ENCODE measurements around the gene CCDC71.

The CCDC71 gene

GRCh38 chr3:49131040-49131439 is 35.1 kb downstream of the CCDC71 start:
- Histone ChIP-seq H3K27me3 (ENCODE audit: control insufficient read depth, insufficient read depth, low read length) (no peaks in the 10 kb centered on the region), H3K4me1 (ENCODE audit: control insufficient read depth, insufficient read depth, low read length) (peaks cover 3% of the 10 kb centered on the region), H3K27ac (ENCODE audit: low read depth, low read length) (no peak overlapping the region), H3K4me3 (ENCODE audit: low read depth, low read length) (no peak overlapping the region), H3K9ac (ENCODE audit: low read depth, low read length) (no peak overlapping the region), H3K9me3 (ENCODE audit: control insufficient read depth, insufficient read depth, low read length) (no peaks in the 10 kb centered on the region), H3K36me3 (ENCODE audit: control insufficient read depth, insufficient read depth, low read length) (peaks cover 21% of the 10 kb centered on the region)

- no peak overlapping the region for H3K4me3 ChIP-seq (ENCODE audit: low read depth, low read length)
- H3K9ac ChIP-seq (ENCODE audit: low read depth, low read length): no peak overlapping the region
- H3K9me3 ChIP-seq (ENCODE audit: control insufficient read depth, insufficient read depth, low read length): no peaks in the 10 kb centered on the region
- peaks cover 56% of the 10 kb centered on the region for H3K36me3 ChIP-seq (ENCODE audit: control insufficient read depth, insufficient read depth, low read length)
- no peaks in the 10 kb centered on the region for H3K4me1 ChIP-seq (ENCODE audit: control insufficient read depth, insufficient read depth, low read length)
- no peak overlapping the region for H3K27ac ChIP-seq (ENCODE audit: low read depth, low read length)
- no peaks in the 10 kb centered on the region for H3K27me3 ChIP-seq (ENCODE audit: control insufficient read depth, insufficient read depth, low read length)
These were observed 41.0 kb downstream of the CCDC71 start for GRCh38 chr3:49124991-49125670.

- H3K4me3 ChIP-seq (ENCODE audit: low read depth, low read length): no peak overlapping the region
- H3K36me3 ChIP-seq (ENCODE audit: control insufficient read depth, insufficient read depth, low read length): peaks cover 53% of the 10 kb centered on the region
- H3K27me3 ChIP-seq (ENCODE audit: control insufficient read depth, insufficient read depth, low read length): no peaks in the 10 kb centered on the region
- no peak overlapping the region for H3K9ac ChIP-seq (ENCODE audit: low read depth, low read length)
- H3K9me3 ChIP-seq (ENCODE audit: control insufficient read depth, insufficient read depth, low read length): no peaks in the 10 kb centered on the region
- no peaks in the 10 kb centered on the region for H3K4me1 ChIP-seq (ENCODE audit: control insufficient read depth, insufficient read depth, low read length)
- H3K27ac ChIP-seq (ENCODE audit: low read depth, low read length): no peak overlapping the region
These were observed 41.9 kb downstream of the CCDC71 start for GRCh38 chr3:49124203-49124602.

- no peaks in the 10 kb centered on the region for H3K27me3 ChIP-seq (ENCODE audit: control insufficient read depth, insufficient read depth, low read length)
- H3K27ac ChIP-seq (ENCODE audit: low read depth, low read length): no peak overlapping the region
- no peak overlapping the region for H3K9ac ChIP-seq (ENCODE audit: low read depth, low read length)
- H3K4me3 ChIP-seq (ENCODE audit: low read depth, low read length): no peak overlapping the region
- no peaks in the 10 kb centered on the region for H3K4me1 ChIP-seq (ENCODE audit: control insufficient read depth, insufficient read depth, low read length)
- H3K36me3 ChIP-seq (ENCODE audit: control insufficient read depth, insufficient read depth, low read length): peaks cover 57% of the 10 kb centered on the region
- no peaks in the 10 kb centered on the region for H3K9me3 ChIP-seq (ENCODE audit: control insufficient read depth, insufficient read depth, low read length)
These were observed 42.4 kb downstream of the CCDC71 start for GRCh38 chr3:49123687-49124086.

DNA sequence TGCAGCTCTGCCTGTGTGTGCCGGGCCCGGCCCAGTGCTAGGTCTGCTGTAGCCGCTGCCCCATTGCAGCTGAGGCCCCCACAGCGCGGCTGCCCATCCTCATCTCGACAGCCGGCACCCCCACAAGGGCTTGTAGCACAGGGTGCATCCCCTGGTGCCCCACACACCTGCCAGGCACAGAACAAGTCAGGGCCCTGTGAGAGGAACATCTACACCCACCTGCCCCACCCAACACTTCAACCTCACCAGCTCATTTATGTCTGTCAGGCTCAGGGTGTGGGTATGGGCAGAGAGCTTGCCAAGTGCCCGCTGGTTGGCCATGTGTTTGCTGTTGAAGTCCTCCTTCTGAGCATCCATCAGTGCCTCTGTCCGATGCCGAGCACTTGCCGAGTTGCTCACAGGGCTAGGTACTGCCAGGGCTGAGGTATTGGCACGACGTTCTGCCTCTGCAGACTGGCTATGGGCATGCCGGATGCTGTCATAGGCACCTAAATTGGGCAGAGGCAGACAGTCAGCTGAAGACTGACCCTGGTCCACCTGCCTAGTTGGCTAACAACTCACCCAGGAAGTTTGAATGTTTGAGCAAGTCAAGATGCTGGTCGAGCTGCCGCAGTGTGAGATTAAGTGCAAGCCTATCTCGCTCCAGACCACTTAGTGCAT is 43.1 kb downstream of the CCDC71 start:
- no peak overlapping the region for H3K4me3 ChIP-seq (ENCODE audit: low read depth, low read length)
- no peaks in the 10 kb centered on the region for H3K9me3 ChIP-seq (ENCODE audit: control insufficient read depth, insufficient read depth, low read length)
- H3K27me3 ChIP-seq (ENCODE audit: control insufficient read depth, insufficient read depth, low read length): no peaks in the 10 kb centered on the region
- H3K4me1 ChIP-seq (ENCODE audit: control insufficient read depth, insufficient read depth, low read length): no peaks in the 10 kb centered on the region
- H3K9ac ChIP-seq (ENCODE audit: low read depth, low read length): no peak overlapping the region
- H3K36me3 ChIP-seq (ENCODE audit: control insufficient read depth, insufficient read depth, low read length): peaks cover 56% of the 10 kb centered on the region
- no peak overlapping the region for H3K27ac ChIP-seq (ENCODE audit: low read depth, low read length)

GRCh38 chr3:49122451-49122850 is 43.7 kb downstream of the CCDC71 start:
- Histone ChIP-seq H3K27me3 (ENCODE audit: control insufficient read depth, insufficient read depth, low read length) (no peaks in the 10 kb centered on the region), H3K27ac (ENCODE audit: low read depth, low read length) (no peak overlapping the region), H3K4me3 (ENCODE audit: low read depth, low read length) (no peak overlapping the region), H3K4me1 (ENCODE audit: control insufficient read depth, insufficient read depth, low read length) (no peaks in the 10 kb centered on the region), H3K9me3 (ENCODE audit: control insufficient read depth, insufficient read depth, low read length) (no peaks in the 10 kb centered on the region), H3K9ac (ENCODE audit: low read depth, low read length) (no peak overlapping the region), H3K36me3 (ENCODE audit: control insufficient read depth, insufficient read depth, low read length) (peaks cover 62% of the 10 kb centered on the region)

DNA sequence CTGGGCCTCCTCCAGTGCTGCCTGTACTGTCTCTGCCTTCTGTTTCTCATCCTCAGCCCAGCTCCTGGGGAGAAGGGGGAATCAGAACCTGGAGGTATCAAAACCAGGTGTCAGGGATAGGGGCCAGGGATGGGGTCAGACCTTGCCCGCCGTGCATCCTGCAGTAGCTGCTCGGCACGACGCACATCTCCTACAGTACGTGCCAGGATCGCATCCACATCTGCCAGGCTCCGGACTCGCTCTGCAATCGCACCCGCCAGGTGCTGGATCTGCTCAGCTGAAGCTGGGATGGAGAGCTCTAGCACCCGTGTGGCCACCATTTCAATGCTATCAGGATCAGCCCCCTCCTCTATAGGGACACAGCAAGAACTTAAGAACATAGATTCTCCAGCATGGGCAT is 44.1 kb downstream of the CCDC71 start:
- Histone ChIP-seq H3K27me3 (ENCODE audit: control insufficient read depth, insufficient read depth, low read length) (no peaks in the 10 kb centered on the region), H3K4me3 (ENCODE audit: low read depth, low read length) (no peak overlapping the region), H3K4me1 (ENCODE audit: control insufficient read depth, insufficient read depth, low read length) (no peaks in the 10 kb centered on the region), H3K9ac (ENCODE audit: low read depth, low read length) (no peak overlapping the region), H3K27ac (ENCODE audit: low read depth, low read length) (no peak overlapping the region), H3K9me3 (ENCODE audit: control insufficient read depth, insufficient read depth, low read length) (no peaks in the 10 kb centered on the region), H3K36me3 (ENCODE audit: control insufficient read depth, insufficient read depth, low read length) (peaks cover 66% of the 10 kb centered on the region)

GRCh38 chr3:49121132-49121736 is 44.9 kb downstream of the CCDC71 start:
- peaks cover 72% of the 10 kb centered on the region for H3K36me3 ChIP-seq (ENCODE audit: control insufficient read depth, insufficient read depth, low read length)
- H3K4me3 ChIP-seq (ENCODE audit: low read depth, low read length): peak overlapping the region; percentile 97
- H3K9ac ChIP-seq (ENCODE audit: low read depth, low read length): peak overlapping the region; percentile 30

DNA sequence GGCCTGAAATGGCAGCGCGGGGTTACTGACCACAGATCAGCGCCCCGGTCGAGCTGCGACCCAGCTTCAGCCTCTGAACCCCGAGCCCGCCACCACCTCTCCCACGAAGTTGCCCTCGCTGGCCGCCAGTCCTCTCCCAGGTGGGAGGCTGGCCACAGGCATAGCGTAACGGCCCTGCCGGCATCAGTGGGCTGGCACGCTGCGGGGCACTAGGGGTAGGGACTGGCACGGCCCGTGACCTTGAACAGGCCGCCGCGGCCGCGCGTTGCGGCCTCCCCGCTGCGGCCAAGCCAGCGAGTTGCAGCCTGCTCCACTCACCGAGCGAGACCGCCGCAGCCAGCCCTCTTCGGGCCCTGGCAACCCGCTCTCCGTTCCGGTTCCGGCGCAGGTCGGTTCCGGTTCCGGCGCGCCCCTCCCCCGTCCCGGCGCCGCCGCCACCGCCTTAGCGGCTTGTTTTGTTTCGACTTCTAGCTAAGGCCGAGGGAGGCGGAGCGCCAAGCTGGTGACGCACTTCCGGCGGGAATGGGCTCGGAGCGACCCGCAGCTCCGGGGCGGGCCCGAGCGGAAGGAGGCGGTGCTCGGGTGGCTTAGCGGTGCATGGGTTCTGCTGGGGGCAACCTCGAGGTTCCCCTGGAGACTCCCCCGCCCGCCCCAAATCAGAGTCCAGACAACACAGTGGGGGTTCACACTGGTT is 45.5 kb downstream of the CCDC71 start, which contains the start of gene USP19:
Gene USP19, minus strand, starts transcription at position 386 of the 694 bp plus-strand sequence. CDS start 1,678 bp downstream, outside the sequence.
- H3K4me1 ChIP-seq (ENCODE audit: control insufficient read depth, insufficient read depth, low read length): no peaks in the 10 kb centered on the region
- H3K27ac ChIP-seq (ENCODE audit: low read depth, low read length): peak within 1 kb of the TSS; percentile 96
- peak within 1 kb of the TSS; percentile 94 for H3K9ac ChIP-seq (ENCODE audit: low read depth, low read length)
- H3K36me3 ChIP-seq (ENCODE audit: control insufficient read depth, insufficient read depth, low read length): peaks cover 72% of the 10 kb centered on the region
- H3K27me3 ChIP-seq (ENCODE audit: control insufficient read depth, insufficient read depth, low read length): no peaks in the 10 kb centered on the region
- peak within 1 kb of the TSS; percentile 97 for H3K4me3 ChIP-seq (ENCODE audit: low read depth, low read length)
- H3K9me3 ChIP-seq (ENCODE audit: control insufficient read depth, insufficient read depth, low read length): no peaks in the 10 kb centered on the region

More at GRCh38 chr3:49121132-49121736, 44.9 kb downstream of the CCDC71 start:
- Histone ChIP-seq H3K27ac (ENCODE audit: low read depth, low read length) (peak overlapping the region; percentile 96), H3K4me1 (ENCODE audit: control insufficient read depth, insufficient read depth, low read length) (no peaks in the 10 kb centered on the region), H3K27me3 (ENCODE audit: control insufficient read depth, insufficient read depth, low read length) (no peaks in the 10 kb centered on the region), H3K9me3 (ENCODE audit: control insufficient read depth, insufficient read depth, low read length) (no peaks in the 10 kb centered on the region)

DNA sequence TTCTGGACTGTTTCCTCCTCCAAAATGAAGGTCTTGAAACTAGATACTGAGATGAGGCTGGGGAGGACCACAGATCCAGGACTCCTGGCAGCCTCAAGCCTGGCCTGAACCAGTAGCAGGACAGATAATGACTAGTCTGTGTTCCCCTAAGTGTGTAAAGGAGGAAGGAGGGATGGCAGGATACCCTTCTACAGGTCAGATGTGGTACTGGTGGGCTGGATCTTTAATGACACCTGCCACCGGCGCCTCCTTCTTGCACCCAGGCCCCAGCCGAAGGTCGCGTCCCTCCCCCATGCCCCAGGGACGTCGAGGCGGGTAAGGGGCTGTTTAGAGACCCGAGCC is 46.1 kb downstream of the CCDC71 start:
- Histone ChIP-seq H3K36me3 (ENCODE audit: control insufficient read depth, insufficient read depth, low read length) (peaks cover 74% of the 10 kb centered on the region), H3K4me3 (ENCODE audit: low read depth, low read length) (peak overlapping the region; percentile 97), H3K9me3 (ENCODE audit: control insufficient read depth, insufficient read depth, low read length) (no peaks in the 10 kb centered on the region), H3K27me3 (ENCODE audit: control insufficient read depth, insufficient read depth, low read length) (no peaks in the 10 kb centered on the region), H3K9ac (ENCODE audit: low read depth, low read length) (peak overlapping the region; percentile 94), H3K27ac (ENCODE audit: low read depth, low read length) (peak overlapping the region; percentile 96), H3K4me1 (ENCODE audit: control insufficient read depth, insufficient read depth, low read length) (no peaks in the 10 kb centered on the region)

All from HUES48 (cell line).